Measurements from ENCODE around the gene CEBPB. TPM values are rescaled to one million over a fixed set of nuclear protein-coding genes. Genes with fewer than 3 reads are reported as not detected.
"Not testable (repeated sequence)": the region's sequence is repeated elsewhere in the genome, so short reads cannot be mapped to it uniquely, and the experiment has no call there.

Gene CEBPB
- total and polyA plus RNA-seq, 9 donors: 5.3 to 14.2 (median 7.7) TPM

DNA sequence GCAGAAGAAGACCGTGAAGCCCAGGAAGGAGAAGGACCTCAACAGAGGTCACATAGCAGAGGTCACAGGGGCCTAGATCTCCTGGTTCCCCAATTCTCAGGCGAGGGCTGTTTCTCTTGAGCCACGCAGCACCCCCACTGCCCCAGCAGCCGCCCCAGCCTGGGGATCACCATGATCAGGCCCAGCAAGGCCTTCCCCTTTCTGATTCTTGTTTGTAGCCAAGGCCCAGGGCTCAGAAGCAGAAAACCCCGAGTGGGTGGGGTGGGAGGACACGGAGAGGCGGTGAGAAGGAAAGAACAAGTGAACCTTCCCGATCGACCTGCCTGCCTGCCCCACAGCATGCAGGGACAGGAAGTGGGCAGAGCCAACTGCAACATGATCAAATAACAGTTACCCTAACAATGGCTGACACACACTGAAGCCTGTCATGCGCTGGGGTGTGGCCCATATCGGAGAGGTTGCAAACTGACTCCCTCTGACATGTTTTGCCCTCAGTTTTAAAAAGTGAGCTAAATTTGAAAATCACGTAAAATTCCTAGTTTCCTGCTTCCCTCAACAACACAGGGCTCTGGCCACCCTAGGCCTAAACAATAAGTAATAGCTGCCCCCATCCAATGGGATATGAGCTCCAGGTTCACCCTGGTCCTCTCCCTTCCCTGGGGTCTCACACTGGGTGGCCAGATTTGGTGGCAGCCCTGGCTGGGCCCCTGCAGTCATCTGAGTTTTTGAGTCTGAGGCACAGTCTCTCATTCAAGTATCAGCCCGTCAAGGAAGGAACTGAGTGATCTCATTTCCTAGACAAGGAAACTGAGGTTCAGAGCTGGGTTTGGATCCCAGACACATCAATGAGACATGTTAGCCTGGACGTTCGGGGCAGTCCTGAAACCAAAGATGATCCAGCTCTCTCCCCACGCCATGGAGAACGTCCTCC lies 43.6 kb upstream of the CEBPB start:
- Histone ChIP-seq H3K27ac (ENCODE audit: low read length) (peak overlapping the region; percentile 72), H3K27me3 (ENCODE audit: control insufficient read depth, insufficient read depth, low read length) (no peaks in the 10 kb centered on the region), H3K9me3 (replicated peaks; ENCODE audit: control insufficient read depth, low read depth, low read length) (no peaks in the 10 kb centered on the region), H3K4me3 (ENCODE audit: low read length) (no peak overlapping the region), H3K36me3 (ENCODE audit: control insufficient read depth, insufficient read depth, low read length) (peaks cover 49% of the 10 kb centered on the region), H3K4me1 (ENCODE audit: control insufficient read depth, insufficient read depth, low read length) (peaks cover 36% of the 10 kb centered on the region)
- DNase-seq: no peak
- 56% methylated on average over 15 of the region's 17 CpGs for WGBS (ENCODE audit: insufficient coverage)

- peaks cover 55% of the 10 kb centered on the region for H3K4me1 ChIP-seq (ENCODE audit: control insufficient read depth, insufficient read depth, low read length)
- H3K36me3 ChIP-seq (ENCODE audit: control insufficient read depth, insufficient read depth, low read length): peaks cover 34% of the 10 kb centered on the region
- WGBS (ENCODE audit: insufficient coverage): 78% methylated on average over 16 of the region's 16 CpGs
- no peak overlapping the region for H3K4me3 ChIP-seq (ENCODE audit: low read length)
- H3K27me3 ChIP-seq (ENCODE audit: control insufficient read depth, insufficient read depth, low read length): no peaks in the 10 kb centered on the region
- no peaks in the 10 kb centered on the region for H3K9me3 ChIP-seq (replicated peaks; ENCODE audit: control insufficient read depth, low read depth, low read length)
- DNase-seq: peak; percentile 72
- peak overlapping the region; percentile 74 for H3K27ac ChIP-seq (ENCODE audit: low read length)
Observed at GRCh38 chr20:50149481-50150254, 41.0 kb upstream of the CEBPB start.

DNA sequence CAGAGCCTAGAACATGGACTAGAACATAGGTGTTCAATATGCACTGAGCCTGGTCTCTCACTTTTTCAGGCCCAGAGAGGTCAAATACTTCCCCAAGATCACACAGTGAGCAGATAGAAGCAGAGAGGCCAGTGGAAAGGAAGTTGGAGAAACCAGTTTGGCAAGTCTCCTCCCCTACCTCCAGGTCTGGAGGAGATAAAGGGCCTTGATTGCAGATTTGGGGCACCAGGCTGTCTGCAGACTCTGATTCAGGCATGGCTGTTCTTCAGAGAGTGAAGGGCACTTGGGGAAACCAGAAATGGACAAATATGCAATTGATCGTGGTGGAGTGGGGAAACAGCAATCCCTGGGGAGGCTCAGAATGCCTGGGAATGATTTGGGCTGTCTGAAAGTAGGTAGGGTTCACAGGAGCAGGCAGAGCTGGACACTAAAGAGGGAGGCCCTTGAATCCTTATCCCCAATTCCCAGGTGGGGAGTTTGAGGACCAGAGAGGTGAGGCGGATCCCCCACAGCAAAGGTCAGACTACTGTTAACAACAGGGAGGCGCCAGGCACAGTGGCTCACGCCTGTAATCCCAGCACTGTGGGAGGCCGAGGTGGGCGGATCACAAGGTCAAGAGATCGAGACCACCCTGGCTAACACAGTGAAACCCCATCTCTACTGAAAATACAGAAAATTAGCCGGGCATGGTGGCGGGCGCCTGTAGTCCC lies 39.4 kb upstream of the CEBPB start:
- H3K36me3 ChIP-seq (ENCODE audit: control insufficient read depth, insufficient read depth, low read length): peaks cover 31% of the 10 kb centered on the region
- H3K4me3 ChIP-seq (ENCODE audit: low read length): no peak overlapping the region
- H3K4me1 ChIP-seq (ENCODE audit: control insufficient read depth, insufficient read depth, low read length): peaks cover 55% of the 10 kb centered on the region
- no peaks in the 10 kb centered on the region for H3K9me3 ChIP-seq (replicated peaks; ENCODE audit: control insufficient read depth, low read depth, low read length)
- no peak overlapping the region for H3K27ac ChIP-seq (ENCODE audit: low read length)
- peaks cover 2% of the 10 kb centered on the region for H3K27me3 ChIP-seq (ENCODE audit: control insufficient read depth, insufficient read depth, low read length)
- WGBS (ENCODE audit: insufficient coverage): 50% methylated on average over 1 of the region's 10 CpGs
- no peak for DNase-seq

- H3K27ac ChIP-seq (ENCODE audit: low read length): no peak overlapping the region
- peaks cover 42% of the 10 kb centered on the region for H3K4me1 ChIP-seq (ENCODE audit: control insufficient read depth, insufficient read depth, low read length)
- WGBS (ENCODE audit: insufficient coverage): 20% methylated on average over 4 of the region's 4 CpGs
- peaks cover 24% of the 10 kb centered on the region for H3K36me3 ChIP-seq (ENCODE audit: control insufficient read depth, insufficient read depth, low read length)
- peak overlapping the region; percentile 96 for H3K4me3 ChIP-seq (ENCODE audit: low read length)
- H3K9me3 ChIP-seq (replicated peaks; ENCODE audit: control insufficient read depth, low read depth, low read length): no peaks in the 10 kb centered on the region
- H3K27me3 ChIP-seq (ENCODE audit: control insufficient read depth, insufficient read depth, low read length): peaks cover 2% of the 10 kb centered on the region
- DNase-seq: no peak
Observed at GRCh38 chr20:50152394-50153152, 38.1 kb upstream of the CEBPB start.

GRCh38 chr20:50153153-50153499 lies 37.5 kb upstream of the CEBPB start:
- Histone ChIP-seq H3K4me3 (ENCODE audit: low read length) (peak overlapping the region; percentile 96), H3K9me3 (replicated peaks; ENCODE audit: control insufficient read depth, low read depth, low read length) (no peaks in the 10 kb centered on the region), H3K36me3 (ENCODE audit: control insufficient read depth, insufficient read depth, low read length) (peaks cover 19% of the 10 kb centered on the region), H3K4me1 (ENCODE audit: control insufficient read depth, insufficient read depth, low read length) (peaks cover 42% of the 10 kb centered on the region), H3K27me3 (ENCODE audit: control insufficient read depth, insufficient read depth, low read length) (peaks cover 2% of the 10 kb centered on the region), H3K27ac (ENCODE audit: low read length) (peak overlapping the region; percentile 69)
- DNase-seq: no peak
- under 1% methylated on average over 13 of the region's 18 CpGs for WGBS (ENCODE audit: insufficient coverage)

DNA sequence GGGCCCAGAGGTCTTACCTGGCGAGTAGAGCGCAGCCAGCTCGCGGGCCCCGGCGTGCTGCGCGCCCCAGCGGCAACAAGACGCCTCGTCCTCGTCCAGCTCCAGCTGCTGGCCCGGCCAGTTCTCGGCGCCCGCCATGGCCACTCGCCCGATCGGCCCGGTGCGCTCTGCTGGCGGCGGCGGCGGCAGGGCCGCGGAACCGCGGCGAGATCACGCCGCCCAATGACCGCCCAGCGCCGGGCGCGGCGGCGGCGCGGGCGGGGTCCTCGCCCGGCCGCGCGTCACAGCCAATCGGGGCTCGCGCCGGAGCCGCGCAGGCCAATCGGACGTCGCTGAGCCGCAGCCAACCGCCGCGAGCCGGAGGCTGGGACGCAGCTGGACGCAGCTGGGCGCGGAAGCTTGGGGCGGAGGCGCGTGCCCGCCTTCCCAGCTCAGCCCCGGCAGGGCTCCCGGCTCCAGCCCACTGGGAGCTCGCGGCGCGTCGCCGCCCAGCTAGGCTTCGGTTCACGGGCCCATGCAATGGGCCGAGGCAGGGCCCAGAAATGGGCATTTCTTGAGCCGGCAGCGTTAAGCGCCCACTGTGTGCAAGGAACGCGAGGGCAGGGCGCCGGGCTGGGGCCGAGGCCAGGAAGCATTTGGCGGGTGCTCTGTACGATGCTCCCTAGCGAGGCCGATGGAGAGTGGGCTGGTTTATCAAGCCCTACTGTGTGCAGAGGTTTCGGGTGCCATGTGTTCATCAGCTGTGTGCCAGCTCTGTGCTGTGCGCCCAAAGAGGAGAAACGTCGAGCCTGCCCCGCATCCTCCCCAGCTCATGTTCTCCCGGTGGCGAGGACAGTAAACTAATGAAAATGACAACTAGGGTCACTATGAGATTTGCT lies 36.9 kb upstream of the CEBPB start, which contains the start of gene PEDS1:
TSS of gene PEDS1 (minus strand) at position 224 of the 878 bp plus-strand sequence. CDS start at position 138, 86 bp downstream.
- 2% methylated on average over 95 of the region's 99 CpGs for WGBS (ENCODE audit: insufficient coverage)
- H3K9me3 ChIP-seq (replicated peaks; ENCODE audit: control insufficient read depth, low read depth, low read length): no peaks in the 10 kb centered on the region
- peak within 1 kb of the TSS; percentile 96 for H3K4me3 ChIP-seq (ENCODE audit: low read length)
- H3K36me3 ChIP-seq (ENCODE audit: control insufficient read depth, insufficient read depth, low read length): peaks cover 14% of the 10 kb centered on the region
- H3K27me3 ChIP-seq (ENCODE audit: control insufficient read depth, insufficient read depth, low read length): peaks cover 2% of the 10 kb centered on the region
- DNase-seq: peak; percentile 97
- peaks cover 42% of the 10 kb centered on the region for H3K4me1 ChIP-seq (ENCODE audit: control insufficient read depth, insufficient read depth, low read length)
- peak within 1 kb of the TSS; percentile 86 for H3K27ac ChIP-seq (ENCODE audit: low read length)

GRCh38 chr20:50161494-50161893 lies 29.1 kb upstream of the CEBPB start:
- not testable (repeated sequence) for H3K36me3 ChIP-seq (ENCODE audit: control insufficient read depth, insufficient read depth, low read length); H3K27ac ChIP-seq (ENCODE audit: low read length); H3K27me3 ChIP-seq (ENCODE audit: control insufficient read depth, insufficient read depth, low read length); H3K9me3 ChIP-seq (replicated peaks; ENCODE audit: control insufficient read depth, low read depth, low read length); H3K4me3 ChIP-seq (ENCODE audit: low read length); DNase-seq
- H3K4me1 ChIP-seq (ENCODE audit: control insufficient read depth, insufficient read depth, low read length): peaks cover 24% of the 10 kb centered on the region
- WGBS (ENCODE audit: insufficient coverage): 90% methylated on average over 1 of the region's 7 CpGs

DNA sequence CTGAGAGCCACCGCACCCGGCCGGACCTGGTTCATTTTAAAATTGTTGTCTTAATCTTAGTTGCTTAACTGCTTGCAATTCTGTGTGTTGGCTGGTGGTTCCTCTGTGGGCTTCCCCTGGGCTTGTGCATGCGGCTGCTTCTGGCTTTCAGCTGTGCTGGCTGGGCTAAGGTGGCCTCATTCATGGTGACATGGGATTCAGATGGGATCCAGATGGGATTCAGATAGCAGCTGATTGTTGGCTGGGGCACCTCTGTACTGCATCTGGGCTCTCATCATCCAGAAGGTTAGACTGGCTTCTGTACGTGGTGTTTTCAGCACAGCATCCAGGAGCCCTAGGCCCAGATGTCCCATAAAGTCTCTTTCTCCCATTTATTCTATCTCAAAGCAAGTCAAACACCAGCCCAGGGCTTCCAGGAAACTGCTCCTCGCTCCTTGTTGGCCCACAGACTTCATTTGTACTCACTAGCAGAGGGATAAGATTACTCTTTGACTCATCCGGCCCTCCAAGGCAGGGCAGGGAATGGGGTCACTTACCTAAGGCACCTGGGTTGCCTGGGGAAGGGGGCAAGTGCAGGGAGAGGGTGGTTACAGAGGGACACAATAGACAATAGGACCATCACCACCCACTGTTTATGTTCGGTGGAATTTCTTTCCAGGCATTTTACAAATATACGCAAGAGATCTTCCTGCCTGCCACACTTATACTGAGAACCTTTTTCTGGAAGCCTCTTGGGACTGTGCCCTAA lies 26.9 kb upstream of the CEBPB start:
- H3K4me1 ChIP-seq (ENCODE audit: control insufficient read depth, insufficient read depth, low read length): peaks cover 30% of the 10 kb centered on the region
- peak overlapping the region; percentile 80 for H3K27ac ChIP-seq (ENCODE audit: low read length)
- no peaks in the 10 kb centered on the region for H3K36me3 ChIP-seq (ENCODE audit: control insufficient read depth, insufficient read depth, low read length)
- DNase-seq: peak; percentile 90
- no peak overlapping the region for H3K4me3 ChIP-seq (ENCODE audit: low read length)
- WGBS (ENCODE audit: insufficient coverage): 43% methylated on average over 5 of the region's 9 CpGs
- no peaks in the 10 kb centered on the region for H3K27me3 ChIP-seq (ENCODE audit: control insufficient read depth, insufficient read depth, low read length)
- H3K9me3 ChIP-seq (replicated peaks; ENCODE audit: control insufficient read depth, low read depth, low read length): no peaks in the 10 kb centered on the region
